Endothelial cell of umbilical vein (primary cell): ENCODE results near the gene ENTREP1. TPM values are rescaled to one million over a fixed set of nuclear protein-coding genes. Genes with fewer than 3 reads are reported as not detected.

Source experiments
- BruUV-seq: library from RNA; stranded (reverse); fragments of 400-500 nt; replicated peaks from 2 replicates; lab custom pipeline; 2021; lab: Mats Ljungman, UMichigan
- CTCF ChIA-PET: fragments of 300-600, 350-600 bp; sonication (Branson Sonifier 250); formaldehyde crosslinking; loops from one replicate; lab custom pipeline; 2021; ENCODE audit warnings: antibody characterized with exemption, inconsistent platforms; lab: Charles Lee
- POLR2A ChIA-PET: fragments of 300-600, 350-600 bp; sonication (Branson Sonifier 250); formaldehyde crosslinking; loops from one replicate; lab custom pipeline; 2021; ENCODE audit warnings: antibody characterized with exemption, inconsistent platforms; lab: Charles Lee
- DNase-seq: peaks from one replicate; pipeline ENCODE4 v3.0.0-alpha.2; 2011; ENCODE audit warnings: low read depth, low spot score
- FAIRE-seq: peaks from 2 replicates; lab custom pipeline; 2011; peaks lifted over from hg19 to GRCh38; lab: Jason Lieb, UNC
- H2AFZ ChIP-seq: 2 replicates; pipeline ENCODE4 v1.6.0; 2012; ENCODE audit warnings: low read depth, low read length, control low read depth, inconsistent platforms
- H3K27ac ChIP-seq: 2 replicates; pipeline ENCODE4 v1.5.1; 2011; ENCODE audit warnings: low read depth, mild to moderate bottlenecking, control low read depth, low read length, moderate library complexity; ENCODE audit not compliant: insufficient read depth
- H3K27me3 ChIP-seq, 2 experiments: 2 replicates each; pipeline versions ENCODE4 v1.6.0 to v1.6.1; 2011; ENCODE audit warnings: low read length in 2 of 2, mixed read lengths in 1 of 2; ENCODE audit not compliant: control insufficient read depth in 2 of 2, insufficient read depth in 2 of 2
- H3K36me3 ChIP-seq, 2 experiments: 2 replicates in 1 of 2; 3 replicates in 1 of 2; pipeline ENCODE4 v1.5.1; 2011; ENCODE audit warnings: low read length in 2 of 2, mild to moderate bottlenecking in 1 of 2, moderate library complexity in 1 of 2; ENCODE audit not compliant: control insufficient read depth in 2 of 2, insufficient read depth in 2 of 2; ENCODE audit errors: extremely low read depth in 1 of 2
- H3K4me1 ChIP-seq: 3 replicates; pipeline ENCODE4 v1.5.1; 2011; ENCODE audit warnings: mild to moderate bottlenecking, low read length; ENCODE audit not compliant: control insufficient read depth, insufficient read depth; ENCODE audit errors: extremely low read depth
- H3K4me2 ChIP-seq: 2 replicates; pipeline ENCODE4 v1.6.1; 2011; ENCODE audit warnings: low read length, control low read depth, mixed read lengths; ENCODE audit not compliant: insufficient read depth
- H3K4me3 ChIP-seq, 3 experiments: fragments of 200-600 bp in 1 of 3; sonication (generic), shearing (Covaris generic) in 1 of 3; replicated peaks in 1 of 3; 2 replicates each; pipeline ENCODE4 v1.5.1; 2011 to 2016; ENCODE audit warnings: control low read depth in 3 of 3, low read length in 3 of 3, mild to moderate bottlenecking in 2 of 3, inconsistent platforms in 1 of 3, low read depth in 1 of 3, moderate library complexity in 1 of 3; ENCODE audit not compliant: insufficient read depth in 1 of 3
- H3K79me2 ChIP-seq: 2 replicates; pipeline ENCODE4 v1.6.0; 2012; ENCODE audit warnings: low read length, inconsistent platforms; ENCODE audit not compliant: control insufficient read depth, insufficient read depth
- H3K9ac ChIP-seq: replicated peaks from 2 replicates; pipeline ENCODE3; 2011; ENCODE audit warnings: low read length, control low read depth; ENCODE audit not compliant: insufficient read depth; ENCODE audit errors: extremely low read depth
- H3K9me1 ChIP-seq: replicated peaks from 3 replicates; pipeline ENCODE4 v1.6.0; 2011; ENCODE audit warnings: mild to moderate bottlenecking, low read length; ENCODE audit not compliant: control insufficient read depth, insufficient read depth; ENCODE audit errors: extremely low read depth
- H3K9me3 ChIP-seq: replicated peaks from 2 replicates; pipeline ENCODE4 v1.5.1; 2012; ENCODE audit warnings: low read length, inconsistent platforms; ENCODE audit not compliant: control insufficient read depth, insufficient read depth
- H4K20me1 ChIP-seq: replicated peaks from 2 replicates; pipeline ENCODE3; 2011; ENCODE audit warnings: mild to moderate bottlenecking, low read length; ENCODE audit not compliant: control insufficient read depth, insufficient read depth; ENCODE audit errors: extremely low read depth
- FOS ChIP-seq: IDR thresholded peaks from 2 replicates; pipeline ENCODE4 v1.6.1; 2011; ENCODE audit warnings: mild to moderate bottlenecking, low read length, moderate library complexity, borderline replicate concordance; ENCODE audit not compliant: insufficient read depth
- GATA2 ChIP-seq: IDR thresholded peaks from 2 replicates; pipeline ENCODE4 v1.7.0; 2011; ENCODE audit warnings: low read depth, mild to moderate bottlenecking, moderate library complexity, mixed read lengths, low read length; ENCODE audit not compliant: insufficient read length, insufficient read depth
- MYC ChIP-seq: IDR thresholded peaks from one replicate; pipeline ENCODE4 v1.6.1; 2011; ENCODE audit warnings: mild to moderate bottlenecking, low read depth, low read length
- POLR2AphosphoS5 ChIP-seq: IDR thresholded peaks from 2 replicates; pipeline ENCODE4 v1.6.1; 2012; ENCODE audit warnings: low read depth, mild to moderate bottlenecking, control low read depth, low read length, moderate library complexity; ENCODE audit not compliant: insufficient read depth
- dilution Hi-C: fragments of 300-500 bp; cut with MboI; formaldehyde crosslinking; loops from one replicate; pipeline ENCODE4 v1.15.0; 2019; ENCODE audit warnings: low sequenced_read_pairs; ENCODE audit not compliant: extremely low pct_ligation_motif_present
- intact Hi-C: fragments of 100-400 bp; cut with micrococcal nuclease; formaldehyde crosslinking; loops from one replicate; pipeline ENCODE4 v1.10.0; 2022
- polyA plus RNA-seq, 4 experiments: library from polyadenylated mRNA; depleted of rRNA in 3 of 4; stranded (reverse) in 3 of 4; unstranded in 1 of 4; fragments of >200 nt; gene quantifications; 2 replicates each; pipeline versions ENCODE4 v1.2.1 to v1.2.3, GENCODE V29; 2011 to 2012; ENCODE audit warnings: missing spikeins in 1 of 4
- total RNA-seq: library from RNA; stranded (reverse); gene quantifications from 2 replicates; pipeline ENCODE4 v1.2.3, GENCODE V29; 2021
- TF ChIP-seq, protein P1 (sequence below): IDR thresholded peaks from 2 replicates; pipeline ENCODE4 v1.6.1; 2011; ENCODE audit not compliant: insufficient read depth, insufficient read length
- TF ChIP-seq, protein P2 (sequence below), 2 donors: IDR thresholded peaks; 1 replicate in 1 of 2; 2 replicates in 1 of 2; pipeline ENCODE4 v1.5.1; 2011; ENCODE audit warnings: low read length in 2 of 2, mild to moderate bottlenecking in 2 of 2, moderate library complexity in 2 of 2, control low read depth in 1 of 2, inconsistent platforms in 1 of 2, low read depth in 1 of 2; ENCODE audit not compliant: insufficient read depth in 1 of 2; ENCODE audit errors: extremely low read depth in 1 of 2

Gene ENTREP1
- total and polyA plus RNA-seq, 2 donors (not counting 3 experiments of a cell fraction or from before 2014, with no cell fraction given): 7.1 to 13.5 TPM

DNA sequence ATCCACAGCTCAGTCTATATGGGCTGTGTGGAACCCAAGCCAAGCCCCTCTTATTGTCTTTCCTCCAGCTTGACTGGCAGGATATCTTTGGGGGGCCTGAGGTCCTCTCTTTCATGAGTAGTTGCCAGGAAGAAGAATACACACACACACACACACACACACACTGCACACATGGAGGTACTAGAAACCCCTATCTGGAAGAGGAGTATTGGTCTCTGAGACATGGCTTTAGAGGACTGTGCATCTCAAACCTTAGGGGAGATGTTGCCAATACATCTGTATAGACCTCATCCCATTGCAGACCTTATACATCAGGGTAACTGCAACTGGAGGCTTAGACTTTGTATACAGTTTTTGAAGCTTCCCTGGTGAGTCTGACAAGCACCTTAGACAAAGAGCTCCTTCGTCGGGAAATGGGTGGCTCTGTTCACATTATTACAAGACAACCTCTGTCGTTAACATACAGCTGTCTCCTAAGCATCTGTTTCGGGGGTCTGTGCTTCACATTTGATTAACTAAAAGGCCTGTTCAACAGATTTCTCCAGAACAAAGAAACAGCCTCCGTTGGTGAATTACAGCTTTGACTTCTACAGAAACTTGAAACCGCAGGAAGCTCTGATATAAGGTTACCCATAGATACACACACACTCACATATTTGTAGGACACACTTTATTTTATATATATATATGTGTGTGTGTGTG is 5.5 kb upstream of the ENTREP1 start:
- Histone ChIP-seq H3K79me2 (no peaks in the 10 kb centered on the region), H3K27ac (no peak overlapping the region), H3K27me3 (peaks cover 5 to 21% of the 10 kb centered on the region in 2 experiments), H3K36me3 (no peaks in the 10 kb centered on the region), H3K4me2 (no peak overlapping the region), H3K4me1 (peaks cover 2% of the 10 kb centered on the region), H3K4me3 (no peak overlapping the region), H3K9me1 (no peaks in the 10 kb centered on the region), H2AFZ (no peak overlapping the region), H3K9ac (no peak overlapping the region), H4K20me1 (no peaks in the 10 kb centered on the region), H3K9me3 (no peaks in the 10 kb centered on the region)
- TF ChIP-seq POLR2AphosphoS5: no peak
- TF ChIP-seq, protein P1, sequence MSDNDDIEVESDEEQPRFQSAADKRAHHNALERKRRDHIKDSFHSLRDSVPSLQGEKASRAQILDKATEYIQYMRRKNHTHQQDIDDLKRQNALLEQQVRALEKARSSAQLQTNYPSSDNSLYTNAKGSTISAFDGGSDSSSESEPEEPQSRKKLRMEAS: no peak
- TF ChIP-seq FOS: no peak
- TF ChIP-seq, protein P2, sequence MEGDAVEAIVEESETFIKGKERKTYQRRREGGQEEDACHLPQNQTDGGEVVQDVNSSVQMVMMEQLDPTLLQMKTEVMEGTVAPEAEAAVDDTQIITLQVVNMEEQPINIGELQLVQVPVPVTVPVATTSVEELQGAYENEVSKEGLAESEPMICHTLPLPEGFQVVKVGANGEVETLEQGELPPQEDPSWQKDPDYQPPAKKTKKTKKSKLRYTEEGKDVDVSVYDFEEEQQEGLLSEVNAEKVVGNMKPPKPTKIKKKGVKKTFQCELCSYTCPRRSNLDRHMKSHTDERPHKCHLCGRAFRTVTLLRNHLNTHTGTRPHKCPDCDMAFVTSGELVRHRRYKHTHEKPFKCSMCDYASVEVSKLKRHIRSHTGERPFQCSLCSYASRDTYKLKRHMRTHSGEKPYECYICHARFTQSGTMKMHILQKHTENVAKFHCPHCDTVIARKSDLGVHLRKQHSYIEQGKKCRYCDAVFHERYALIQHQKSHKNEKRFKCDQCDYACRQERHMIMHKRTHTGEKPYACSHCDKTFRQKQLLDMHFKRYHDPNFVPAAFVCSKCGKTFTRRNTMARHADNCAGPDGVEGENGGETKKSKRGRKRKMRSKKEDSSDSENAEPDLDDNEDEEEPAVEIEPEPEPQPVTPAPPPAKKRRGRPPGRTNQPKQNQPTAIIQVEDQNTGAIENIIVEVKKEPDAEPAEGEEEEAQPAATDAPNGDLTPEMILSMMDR (IDR thresholded peaks at IDR 0.05; ENCODE audit: extremely low read depth in 1 of 2, insufficient read depth in 1 of 2, low read depth in 1 of 2, low read length in 2 of 2): no peak
- TF ChIP-seq MYC: no peak
- TF ChIP-seq GATA2: no peak
- DNase-seq (no peak), FAIRE-seq (no peak)
- no TSS peak for BruUV-seq
- ChIA-PET CTCF (interaction anchor here (1.1 to 1.4 kb wide), 3 partner anchors 12 to 75 kb away, joined by 3 read pairs; no protein-coding TSS in a partner anchor), POLR2A (no interaction called here)
- intact Hi-C loops (no loop called here), dilution Hi-C loops (no loop called here)
